ENCODE results near the gene PTGS1.

DNA sequence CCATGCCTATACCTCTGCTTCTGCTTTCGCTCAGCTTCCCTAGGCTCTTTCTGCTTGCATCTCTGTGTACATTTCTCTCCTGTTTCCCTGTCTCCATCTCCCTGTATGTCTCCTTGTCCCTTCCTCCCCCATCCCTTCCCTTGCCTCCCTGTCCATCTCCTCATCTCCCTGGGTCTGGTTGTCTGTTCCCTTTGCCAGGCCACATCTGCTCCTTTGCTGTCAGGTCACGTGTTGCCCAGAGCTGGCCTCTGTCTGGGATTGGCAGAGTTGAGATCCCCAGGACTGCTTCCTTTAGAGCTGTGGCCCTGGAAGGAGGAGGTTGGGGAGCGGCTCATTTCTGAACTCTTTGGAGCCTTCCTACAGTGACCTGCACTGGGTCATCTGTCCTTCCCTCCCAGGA lies 31.8 kb upstream of the PTGS1 start:
- TF ChIP-seq, protein P1, sequence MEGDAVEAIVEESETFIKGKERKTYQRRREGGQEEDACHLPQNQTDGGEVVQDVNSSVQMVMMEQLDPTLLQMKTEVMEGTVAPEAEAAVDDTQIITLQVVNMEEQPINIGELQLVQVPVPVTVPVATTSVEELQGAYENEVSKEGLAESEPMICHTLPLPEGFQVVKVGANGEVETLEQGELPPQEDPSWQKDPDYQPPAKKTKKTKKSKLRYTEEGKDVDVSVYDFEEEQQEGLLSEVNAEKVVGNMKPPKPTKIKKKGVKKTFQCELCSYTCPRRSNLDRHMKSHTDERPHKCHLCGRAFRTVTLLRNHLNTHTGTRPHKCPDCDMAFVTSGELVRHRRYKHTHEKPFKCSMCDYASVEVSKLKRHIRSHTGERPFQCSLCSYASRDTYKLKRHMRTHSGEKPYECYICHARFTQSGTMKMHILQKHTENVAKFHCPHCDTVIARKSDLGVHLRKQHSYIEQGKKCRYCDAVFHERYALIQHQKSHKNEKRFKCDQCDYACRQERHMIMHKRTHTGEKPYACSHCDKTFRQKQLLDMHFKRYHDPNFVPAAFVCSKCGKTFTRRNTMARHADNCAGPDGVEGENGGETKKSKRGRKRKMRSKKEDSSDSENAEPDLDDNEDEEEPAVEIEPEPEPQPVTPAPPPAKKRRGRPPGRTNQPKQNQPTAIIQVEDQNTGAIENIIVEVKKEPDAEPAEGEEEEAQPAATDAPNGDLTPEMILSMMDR (conservative IDR thresholded peaks at IDR 0.05) = no peak
- TF ChIP-seq ZFX (IDR thresholded peaks at IDR 0.05) = no peak
